A549 (cell line): ENCODE data around the gene ELF3. TPM values are rescaled to one million over a fixed set of nuclear protein-coding genes. Genes with fewer than 3 reads are reported as not detected.

Source experiments
- ATAC-seq, 2 experiments: fragments of 200-7000 bp in 1 of 2; fragments of >200 bp in 1 of 2; cut with Nextera tagmentation in 1 of 2; cut with Tn5 transposase in 1 of 2; 3 replicates each; pipeline versions ENCODE4 v1.8.0 to v1.9.1; 2018 to 2020; ENCODE audit warnings: mild to moderate bottlenecking in 1 of 2, moderate library complexity in 1 of 2
- CTCF ChIA-PET: fragments of 300-600 bp; sonication (Branson Sonifier 250); formaldehyde crosslinking; extraction: SDS; loops from one replicate; lab custom pipeline; 2021; ENCODE audit warnings: antibody characterized with exemption, inconsistent platforms; lab: Yijun Ruan, JAX
- POLR2A ChIA-PET: fragments of 350-600 bp; formaldehyde crosslinking; extraction: SDS; loops from one replicate; lab custom pipeline; 2021; ENCODE audit warnings: antibody characterized with exemption, inconsistent platforms; lab: Yijun Ruan, JAX
- DNase-seq, 2 experiments: peaks; one replicate each; pipeline versions ENCODE4 v3.0.0 to v3.0.0-alpha.2; 2011 to 2016; ENCODE audit warnings: low read depth in 1 of 2, low spot score in 1 of 2
- FAIRE-seq: peaks from 2 replicates; lab custom pipeline; 2011; peaks lifted over from hg19 to GRCh38; lab: Jason Lieb, UNC
- H3K27ac ChIP-seq, 2 experiments: fragments of >200 bp; sonication (Bioruptor Twin); formaldehyde crosslinking; 3 replicates each; pipeline ENCODE4 v1.5.1; 2016 to 2017
- H3K4me1 ChIP-seq: fragments of >200 bp; sonication (Bioruptor Twin); formaldehyde crosslinking; 3 replicates; pipeline ENCODE4 v1.6.1; 2016
- H3K4me2 ChIP-seq: fragments of >200 bp; sonication (Bioruptor Twin); formaldehyde crosslinking; 3 replicates; pipeline ENCODE4 v1.6.1; 2016
- H3K4me3 ChIP-seq: fragments of >200 bp; sonication (Bioruptor Twin); formaldehyde crosslinking; 3 replicates; pipeline ENCODE4 v1.5.1; 2016
- H3K9me3 ChIP-seq: fragments of >200 bp; sonication (Bioruptor Twin); formaldehyde crosslinking; 3 replicates; pipeline ENCODE4 v1.6.1; 2016
- BHLHE40 ChIP-seq: IDR thresholded peaks from 2 replicates; pipeline ENCODE4 v1.6.1; 2012; ENCODE audit warnings: low read depth, low read length, inconsistent platforms
- CBX2 ChIP-seq: fragments of 200-600 bp; sonication (generic); IDR thresholded peaks from 2 replicates; pipeline ENCODE4 v1.6.1; 2016; ENCODE audit warnings: low read depth, mild to moderate bottlenecking, borderline replicate concordance
- CBX8 ChIP-seq: fragments of 200-600 bp; sonication (generic); IDR thresholded peaks from 2 replicates; pipeline ENCODE4 v1.6.1; 2016
- EHF ChIP-seq: fragments of 250-450 bp; sonication (Bioruptor Pico); IDR thresholded peaks from 2 replicates; pipeline ENCODE4 v1.5.0; 2020; ENCODE audit warnings: mild to moderate bottlenecking
- EP300 ChIP-seq, 2 experiments: fragments of >200 bp; sonication (Bioruptor Twin); formaldehyde crosslinking; IDR thresholded peaks; 2 replicates in 1 of 2; 3 replicates in 1 of 2; pipeline ENCODE4 v1.6.1; 2016 to 2017
- GATA3 ChIP-seq: IDR thresholded peaks from 2 replicates; pipeline ENCODE4 v1.6.1; 2012; ENCODE audit warnings: borderline replicate concordance
- JUN ChIP-seq, 2 experiments: fragments of >200 bp; sonication (Bioruptor Twin); formaldehyde crosslinking; IDR thresholded peaks; 2 replicates in 1 of 2; 3 replicates in 1 of 2; pipeline ENCODE4 v1.6.1; 2016 to 2017
- JUNB ChIP-seq: fragments of >200 bp; sonication (Bioruptor Twin); formaldehyde crosslinking; IDR thresholded peaks from 2 replicates; pipeline ENCODE4 v1.6.1; 2016
- KDM1A ChIP-seq: fragments of 200-600 bp; sonication (generic); IDR thresholded peaks from 2 replicates; pipeline ENCODE4 v1.6.1; 2016; ENCODE audit warnings: low read depth, mild to moderate bottlenecking
- KDM5A ChIP-seq: fragments of 200-600 bp; sonication (generic); IDR thresholded peaks from 2 replicates; pipeline ENCODE4 v1.6.1; 2016; ENCODE audit warnings: antibody characterized with exemption, mild to moderate bottlenecking
- MAZ ChIP-seq: fragments of 150-350 bp; IDR thresholded peaks from 2 replicates; pipeline ENCODE4 v1.6.1; 2014; ENCODE audit warnings: antibody characterized with exemption, low read depth, low read length, borderline replicate concordance
- MYC ChIP-seq: IDR thresholded peaks from 2 replicates; pipeline ENCODE4 v1.6.1; 2012; ENCODE audit warnings: mild to moderate bottlenecking, inconsistent platforms, low read length, improper control_type of control experiment, borderline replicate concordance
- NPAS2 ChIP-seq: fragments of 250-450 bp; sonication (Bioruptor Pico); IDR thresholded peaks from 2 replicates; pipeline ENCODE4 v1.8.0; 2022; ENCODE audit warnings: mild to moderate bottlenecking, moderate library complexity, borderline replicate concordance
- PHF8 ChIP-seq: fragments of 200-600 bp; sonication (generic); IDR thresholded peaks from 2 replicates; pipeline ENCODE4 v1.6.1; 2016; ENCODE audit warnings: low read depth, mild to moderate bottlenecking, antibody characterized with exemption, moderate library complexity, borderline replicate concordance
- POLR2A ChIP-seq: IDR thresholded peaks from 2 replicates; pipeline ENCODE4 v1.6.1; 2012; ENCODE audit warnings: mild to moderate bottlenecking, low read length
- RCOR1 ChIP-seq: fragments of 150-350 bp; IDR thresholded peaks from 2 replicates; pipeline ENCODE4 v1.6.1; 2014; ENCODE audit warnings: antibody characterized with exemption, low read length, low read depth
- SMC3 ChIP-seq: fragments of >200 bp; sonication (Bioruptor Twin); formaldehyde crosslinking; IDR thresholded peaks from 3 replicates; pipeline ENCODE4 v1.6.1; 2018; ENCODE audit warnings: inconsistent platforms
- SREBF2 ChIP-seq: fragments of 450-650 bp; IDR thresholded peaks from 2 replicates; pipeline ENCODE4 v1.6.1; 2014; ENCODE audit warnings: mild to moderate bottlenecking, moderate library complexity
- TFCP2L1 ChIP-seq: fragments of 250-450 bp; sonication (Bioruptor Pico); IDR thresholded peaks from 2 replicates; pipeline ENCODE4 v1.5.0; 2021; ENCODE audit warnings: mild to moderate bottlenecking
- USF2 ChIP-seq: fragments of 450-650 bp; IDR thresholded peaks from 2 replicates; pipeline ENCODE4 v1.6.1; 2014; ENCODE audit warnings: antibody characterized with exemption
- WGBS: methylation state at CpG from one replicate; pipeline ENCODE4 v1.1.6; 2017; ENCODE audit errors: missing lambda C conversion rate; 5-methylcytosine and 5-hydroxymethylcytosine counted together
- polyA plus RNA-seq, 4 experiments: library from polyadenylated mRNA; depleted of rRNA in 3 of 4; stranded (reverse); fragments of >200 nt; fragmentation: RNase III in 1 of 4; extraction: RNeasy Plus Mini Kit Qiagen cat#74134 plus additional on column Dnase treatment in 1 of 4; gene quantifications; 2 replicates in 3 of 4; 3 replicates in 1 of 4; pipeline ENCODE4 v1.2.3, GENCODE V29; 2011 to 2017
- TF ChIP-seq, protein P1 (sequence below): fragments of >200 bp; sonication (Bioruptor Twin); formaldehyde crosslinking; IDR thresholded peaks from 3 replicates; pipeline ENCODE4 v1.6.1; 2016
- TF ChIP-seq, protein P2 (sequence below): IDR thresholded peaks from 2 replicates; pipeline ENCODE4 v1.6.1; 2012
- TF ChIP-seq, protein P3 (sequence below): fragments of 150-350 bp; IDR thresholded peaks from 2 replicates; pipeline ENCODE4 v1.6.1; 2014; ENCODE audit warnings: low read depth, mild to moderate bottlenecking, low read length

ELF3 gene
- polyA plus RNA-seq, 2 of the 4 experiments (the other 2 are of a cell fraction) = 180 to 334 TPM

- WGBS = under 1% methylated on average over 20 of the region's 80 CpGs
- peak; percentile 91 to 93 for ATAC-seq
- H3K9me3 ChIP-seq = no peaks in the 10 kb centered on the region
- DNase-seq = peak; percentile 82 to 88
- H3K27ac ChIP-seq = peak within 1 kb of the TSS; percentile 88 to 97
- H3K4me1 ChIP-seq = peaks cover 14% of the 10 kb centered on the region
- ChIA-PET CTCF (interaction anchor here (0.8 to 46.8 kb wide), 9 partner anchors 10 to 143 kb away, joined by 3 to 1624 read pairs (median 4); partner anchors contain the start of genes GPR37L1 and SHISA4), POLR2A (interaction anchor here (0.9 to 1.9 kb wide), 5 partner anchors 9 to 135 kb away, joined by 3 to 9 read pairs (median 5); partner anchors contain the start of genes ELF3 and TIMM17A)
- H3K4me2 ChIP-seq = peak within 1 kb of the TSS; percentile 90
- peak; percentile 18 for FAIRE-seq
- H3K4me3 ChIP-seq = peak within 1 kb of the TSS; percentile 60
- TF ChIP-seq MAZ = no peak
- TF ChIP-seq GATA3 = no peak
- TF ChIP-seq JUN (IDR thresholded peaks at IDR 0.05) = peak in 1 of 2 experiments; percentile 73; a peak in 3 of 5 replicates
- no peak for TF ChIP-seq TFCP2L1 (CRISPR knock-in tag)
- no peak for TF ChIP-seq KDM5A
- TF ChIP-seq, protein P1, sequence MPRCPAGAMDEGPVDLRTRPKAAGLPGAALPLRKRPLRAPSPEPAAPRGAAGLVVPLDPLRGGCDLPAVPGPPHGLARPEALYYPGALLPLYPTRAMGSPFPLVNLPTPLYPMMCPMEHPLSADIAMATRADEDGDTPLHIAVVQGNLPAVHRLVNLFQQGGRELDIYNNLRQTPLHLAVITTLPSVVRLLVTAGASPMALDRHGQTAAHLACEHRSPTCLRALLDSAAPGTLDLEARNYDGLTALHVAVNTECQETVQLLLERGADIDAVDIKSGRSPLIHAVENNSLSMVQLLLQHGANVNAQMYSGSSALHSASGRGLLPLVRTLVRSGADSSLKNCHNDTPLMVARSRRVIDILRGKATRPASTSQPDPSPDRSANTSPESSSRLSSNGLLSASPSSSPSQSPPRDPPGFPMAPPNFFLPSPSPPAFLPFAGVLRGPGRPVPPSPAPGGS = peak; percentile 72; the same call in 2 of the 3 replicates
- TF ChIP-seq POLR2A = peak; percentile 88
- TF ChIP-seq PHF8 = peak; percentile 88
- TF ChIP-seq JUNB = no peak
- TF ChIP-seq EP300 (IDR thresholded peaks at IDR 0.05) = no peak
- no peak for TF ChIP-seq MYC
- TF ChIP-seq RCOR1 = no peak
- TF ChIP-seq SREBF2 = no peak
- peak; percentile 7; the same call in 1 of the 3 replicates for TF ChIP-seq SMC3
Observed at GRCh38 chr1:201982623-201983379, 27.6 kb upstream of the ELF3 start, which contains the start of gene RNPEP. Gene RNPEP (plus strand): TSS chr1:201982648. CDS start chr1:201982667, 19 bp downstream.

DNA sequence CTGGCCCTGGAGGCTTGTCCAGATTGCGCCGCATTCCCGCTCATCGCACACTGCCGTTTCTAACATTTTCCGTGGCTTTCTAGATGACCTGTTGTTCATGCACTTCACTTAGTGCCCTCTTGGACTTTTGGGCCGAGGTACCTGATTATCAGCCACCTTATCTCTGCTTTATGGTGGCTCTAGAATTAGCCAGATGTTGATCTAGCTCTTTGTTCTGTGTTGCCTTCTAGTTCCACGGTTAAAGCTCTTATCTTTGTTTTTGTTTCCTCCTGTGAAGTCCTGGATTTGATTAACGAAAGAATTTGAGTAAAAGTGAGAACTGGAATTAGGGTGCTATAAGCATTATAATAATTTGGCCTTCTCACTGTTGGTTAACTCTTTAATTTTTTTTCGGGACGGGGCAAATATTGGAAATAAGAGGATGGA lies 27.0 kb upstream of the ELF3 start:
- 6% methylated on average over 11 of the region's 11 CpGs for WGBS
- FAIRE-seq (no peak), ATAC-seq (no peak), DNase-seq (no peak)
- CTCF ChIA-PET = interaction anchor here (0.6 to 46.8 kb wide), 11 partner anchors 11 to 142 kb away, joined by 3 to 1624 read pairs (median 4); partner anchors contain the start of genes GPR37L1 and SHISA4
- POLR2A ChIA-PET = interaction anchor here (0.9 to 1.9 kb wide), 6 partner anchors 10 to 135 kb away, joined by 3 to 9 read pairs (median 5); partner anchors contain the start of genes ELF3 and TIMM17A
- Histone ChIP-seq H3K27ac (peak overlapping the region; percentile 88 to 97), H3K4me3 (peak overlapping the region; percentile 60), H3K4me1 (peaks cover 14% of the 10 kb centered on the region), H3K4me2 (peak overlapping the region; percentile 90), H3K9me3 (no peaks in the 10 kb centered on the region)
- TF ChIP-seq USF2 (no peak), CBX8 (no peak), CBX2 (no peak), KDM1A (no peak), JUNB (no peak), EHF (CRISPR knock-in tag) (no peak), PHF8 (no peak), BHLHE40 (no peak), NPAS2 (CRISPR knock-in tag) (no peak)
- TF ChIP-seq, protein P2, sequence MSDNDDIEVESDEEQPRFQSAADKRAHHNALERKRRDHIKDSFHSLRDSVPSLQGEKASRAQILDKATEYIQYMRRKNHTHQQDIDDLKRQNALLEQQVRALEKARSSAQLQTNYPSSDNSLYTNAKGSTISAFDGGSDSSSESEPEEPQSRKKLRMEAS = no peak
- TF ChIP-seq, protein P3, sequence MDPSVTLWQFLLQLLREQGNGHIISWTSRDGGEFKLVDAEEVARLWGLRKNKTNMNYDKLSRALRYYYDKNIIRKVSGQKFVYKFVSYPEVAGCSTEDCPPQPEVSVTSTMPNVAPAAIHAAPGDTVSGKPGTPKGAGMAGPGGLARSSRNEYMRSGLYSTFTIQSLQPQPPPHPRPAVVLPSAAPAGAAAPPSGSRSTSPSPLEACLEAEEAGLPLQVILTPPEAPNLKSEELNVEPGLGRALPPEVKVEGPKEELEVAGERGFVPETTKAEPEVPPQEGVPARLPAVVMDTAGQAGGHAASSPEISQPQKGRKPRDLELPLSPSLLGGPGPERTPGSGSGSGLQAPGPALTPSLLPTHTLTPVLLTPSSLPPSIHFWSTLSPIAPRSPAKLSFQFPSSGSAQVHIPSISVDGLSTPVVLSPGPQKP = no peak
